ENCODE data around the gene SORBS2.

Gene SORBS2

GRCh38 chr4:185582651-185583400 lies 229.2 kb downstream of the SORBS2 start:
- no peaks in the 10 kb centered on the region for H4K20me1 ChIP-seq (ENCODE audit: insufficient read depth, low read length)
- H3K27ac ChIP-seq (ENCODE audit: low read length): no peak overlapping the region
- no peaks in the 10 kb centered on the region for H3K79me2 ChIP-seq (ENCODE audit: low read length)
- no peak overlapping the region for H2AFZ ChIP-seq (ENCODE audit: low read depth, low read length)
- no peak overlapping the region for H3K4me3 ChIP-seq (ENCODE audit: low read length)
- no peaks in the 10 kb centered on the region for H3K36me3 ChIP-seq (replicated peaks; ENCODE audit: low read depth, low read length)
- no peak overlapping the region for H3K4me2 ChIP-seq (ENCODE audit: low read length)
- H3K9me3 ChIP-seq (ENCODE audit: insufficient read depth, low read length): no peaks in the 10 kb centered on the region
- H3K4me1 ChIP-seq (ENCODE audit: low read length): peaks cover 3% of the 10 kb centered on the region; the same call in 1 of the 2 replicates
- no peak overlapping the region for H3K9ac ChIP-seq (ENCODE audit: low read length)
- H3K27me3 ChIP-seq (ENCODE audit: low read depth, low read length): no peaks in the 10 kb centered on the region
- no peak for TF ChIP-seq CTCF (IDR thresholded peaks at IDR 0.05; ENCODE audit: low read depth, low read length)
- TF ChIP-seq EZH2phosphoT487 (IDR thresholded peaks at IDR 0.05; ENCODE audit: low read depth): no peak

- TF ChIP-seq EZH2phosphoT487 (IDR thresholded peaks at IDR 0.05; ENCODE audit: low read depth): no peak
- no peak for TF ChIP-seq CTCF (IDR thresholded peaks at IDR 0.05; ENCODE audit: low read depth, low read length)
- no peaks in the 10 kb centered on the region for H3K79me2 ChIP-seq (ENCODE audit: low read length)
Measured at GRCh38 chr4:185580699-185581098, 231.3 kb downstream of the SORBS2 start.

GRCh38 chr4:185578284-185578683 lies 233.7 kb downstream of the SORBS2 start:
- no peaks in the 10 kb centered on the region for H3K9me3 ChIP-seq (ENCODE audit: insufficient read depth, low read length)
- no peaks in the 10 kb centered on the region for H3K27me3 ChIP-seq (ENCODE audit: low read depth, low read length)
- H3K4me1 ChIP-seq (ENCODE audit: low read length): no peaks in the 10 kb centered on the region
- no peak overlapping the region for H3K27ac ChIP-seq (ENCODE audit: low read length)
- H2AFZ ChIP-seq (ENCODE audit: low read depth, low read length): no peak overlapping the region
- H3K9ac ChIP-seq (ENCODE audit: low read length): no peak overlapping the region
- no peaks in the 10 kb centered on the region for H4K20me1 ChIP-seq (ENCODE audit: insufficient read depth, low read length)
- TF ChIP-seq EZH2phosphoT487 (IDR thresholded peaks at IDR 0.05; ENCODE audit: low read depth): no peak
- no peak for TF ChIP-seq CTCF (IDR thresholded peaks at IDR 0.05; ENCODE audit: low read depth, low read length)
- H3K4me3 ChIP-seq (ENCODE audit: low read length): no peak overlapping the region
- no peaks in the 10 kb centered on the region for H3K36me3 ChIP-seq (replicated peaks; ENCODE audit: low read depth, low read length)
- no peaks in the 10 kb centered on the region for H3K79me2 ChIP-seq (ENCODE audit: low read length)
- no peak overlapping the region for H3K4me2 ChIP-seq (ENCODE audit: low read length)

More at GRCh38 chr4:185580699-185581098, 231.3 kb downstream of the SORBS2 start:
- H3K4me1 ChIP-seq (ENCODE audit: low read length): no peaks in the 10 kb centered on the region
- no peak overlapping the region for H3K27ac ChIP-seq (ENCODE audit: low read length)
- H3K4me3 ChIP-seq (ENCODE audit: low read length): no peak overlapping the region
- H3K9me3 ChIP-seq (ENCODE audit: insufficient read depth, low read length): no peaks in the 10 kb centered on the region
- no peak overlapping the region for H3K4me2 ChIP-seq (ENCODE audit: low read length)
- no peak overlapping the region for H3K9ac ChIP-seq (ENCODE audit: low read length)
- H3K27me3 ChIP-seq (ENCODE audit: low read depth, low read length): no peaks in the 10 kb centered on the region
- no peaks in the 10 kb centered on the region for H3K36me3 ChIP-seq (replicated peaks; ENCODE audit: low read depth, low read length)
- H2AFZ ChIP-seq (ENCODE audit: low read depth, low read length): no peak overlapping the region
- H4K20me1 ChIP-seq (ENCODE audit: insufficient read depth, low read length): no peaks in the 10 kb centered on the region

- no peaks in the 10 kb centered on the region for H3K79me2 ChIP-seq (ENCODE audit: low read length)
- no peak overlapping the region for H3K9ac ChIP-seq (ENCODE audit: low read length)
- TF ChIP-seq EZH2phosphoT487 (IDR thresholded peaks at IDR 0.05; ENCODE audit: low read depth) (no peak), CTCF (IDR thresholded peaks at IDR 0.05; ENCODE audit: low read depth, low read length) (no peak)
- H3K4me1 ChIP-seq (ENCODE audit: low read length): no peaks in the 10 kb centered on the region
- H2AFZ ChIP-seq (ENCODE audit: low read depth, low read length): no peak overlapping the region
- H3K36me3 ChIP-seq (replicated peaks; ENCODE audit: low read depth, low read length): no peaks in the 10 kb centered on the region
- no peak overlapping the region for H3K4me2 ChIP-seq (ENCODE audit: low read length)
- no peaks in the 10 kb centered on the region for H4K20me1 ChIP-seq (ENCODE audit: insufficient read depth, low read length)
- no peaks in the 10 kb centered on the region for H3K9me3 ChIP-seq (ENCODE audit: insufficient read depth, low read length)
- H3K4me3 ChIP-seq (ENCODE audit: low read length): no peak overlapping the region
- H3K27me3 ChIP-seq (ENCODE audit: low read depth, low read length): no peaks in the 10 kb centered on the region
- H3K27ac ChIP-seq (ENCODE audit: low read length): no peak overlapping the region
Measured at GRCh38 chr4:185576962-185577950, 234.7 kb downstream of the SORBS2 start.
